ENCODE results near the gene ITPKA. TPM values are rescaled to one million over a fixed set of nuclear protein-coding genes. Genes with fewer than 3 reads are reported as not detected.

Gene ITPKA
- total RNA-seq, 1 donor from 2014 or later, result not detected

DNA sequence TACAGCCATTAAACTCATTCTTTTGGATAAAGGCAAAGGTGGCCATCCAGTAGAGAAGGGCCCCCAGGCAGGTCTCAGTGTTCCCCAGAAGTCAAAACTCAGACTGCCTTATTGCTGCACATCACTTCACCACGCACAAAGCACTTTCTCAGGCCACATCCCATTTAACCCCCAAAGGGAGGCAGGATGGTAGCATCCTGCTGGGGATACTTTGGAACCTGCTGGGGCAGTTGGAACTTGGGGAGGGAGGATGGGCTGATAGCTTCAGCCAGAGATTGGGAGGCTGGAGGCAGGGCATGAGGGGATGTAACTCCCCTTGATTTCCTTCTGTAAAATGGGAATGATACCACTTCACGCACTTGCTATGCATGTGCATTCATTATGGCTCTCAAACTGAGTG, 5.0 kb downstream of the ITPKA start:
- H3K4me3 ChIP-seq, result no peak overlapping the region
- H3F3A ChIP-seq (ENCODE audit: low read depth), result peaks cover 26% of the 10 kb centered on the region
- H3K4me1 ChIP-seq, result peaks cover 25% of the 10 kb centered on the region
- Mint-ChIP-seq H3K4me3 (peak overlapping the region; percentile 24), H3K27ac (no peak overlapping the region), H3K4me1 (peaks cover 13% of the 10 kb centered on the region), H3K9me3 (peaks cover 6% of the 10 kb centered on the region), H3K27me3 (ENCODE audit: insufficient read depth, low read depth) (peaks cover 74% of the 10 kb centered on the region), H3K36me3 (no peaks in the 10 kb centered on the region)
- H3K4me2 ChIP-seq, result no peak overlapping the region
- TF ChIP-seq EZH2phosphoT487 (IDR thresholded peaks at IDR 0.05) (no peak), EZH2 (IDR thresholded peaks at IDR 0.05) (no peak)
- TF ChIP-seq, protein P1, sequence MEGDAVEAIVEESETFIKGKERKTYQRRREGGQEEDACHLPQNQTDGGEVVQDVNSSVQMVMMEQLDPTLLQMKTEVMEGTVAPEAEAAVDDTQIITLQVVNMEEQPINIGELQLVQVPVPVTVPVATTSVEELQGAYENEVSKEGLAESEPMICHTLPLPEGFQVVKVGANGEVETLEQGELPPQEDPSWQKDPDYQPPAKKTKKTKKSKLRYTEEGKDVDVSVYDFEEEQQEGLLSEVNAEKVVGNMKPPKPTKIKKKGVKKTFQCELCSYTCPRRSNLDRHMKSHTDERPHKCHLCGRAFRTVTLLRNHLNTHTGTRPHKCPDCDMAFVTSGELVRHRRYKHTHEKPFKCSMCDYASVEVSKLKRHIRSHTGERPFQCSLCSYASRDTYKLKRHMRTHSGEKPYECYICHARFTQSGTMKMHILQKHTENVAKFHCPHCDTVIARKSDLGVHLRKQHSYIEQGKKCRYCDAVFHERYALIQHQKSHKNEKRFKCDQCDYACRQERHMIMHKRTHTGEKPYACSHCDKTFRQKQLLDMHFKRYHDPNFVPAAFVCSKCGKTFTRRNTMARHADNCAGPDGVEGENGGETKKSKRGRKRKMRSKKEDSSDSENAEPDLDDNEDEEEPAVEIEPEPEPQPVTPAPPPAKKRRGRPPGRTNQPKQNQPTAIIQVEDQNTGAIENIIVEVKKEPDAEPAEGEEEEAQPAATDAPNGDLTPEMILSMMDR (IDR thresholded peaks at IDR 0.05), result no peak
- H3K79me2 ChIP-seq (ENCODE audit: low read depth), result no peaks in the 10 kb centered on the region
- DNase-seq (ENCODE audit: low spot score), result no peak
- no peak overlapping the region for H3K27ac ChIP-seq
- H3K36me3 ChIP-seq, result no peaks in the 10 kb centered on the region
- H3K27me3 ChIP-seq, result peaks cover 100% of the 10 kb centered on the region
- H4K20me1 ChIP-seq (ENCODE audit: low read depth), result peaks cover 83% of the 10 kb centered on the region
- no peak overlapping the region for H2AFZ ChIP-seq (replicated peaks)
- no peak overlapping the region for H3K9ac ChIP-seq
- H3K9me3 ChIP-seq (ENCODE audit: low read depth), result no peaks in the 10 kb centered on the region

DNA sequence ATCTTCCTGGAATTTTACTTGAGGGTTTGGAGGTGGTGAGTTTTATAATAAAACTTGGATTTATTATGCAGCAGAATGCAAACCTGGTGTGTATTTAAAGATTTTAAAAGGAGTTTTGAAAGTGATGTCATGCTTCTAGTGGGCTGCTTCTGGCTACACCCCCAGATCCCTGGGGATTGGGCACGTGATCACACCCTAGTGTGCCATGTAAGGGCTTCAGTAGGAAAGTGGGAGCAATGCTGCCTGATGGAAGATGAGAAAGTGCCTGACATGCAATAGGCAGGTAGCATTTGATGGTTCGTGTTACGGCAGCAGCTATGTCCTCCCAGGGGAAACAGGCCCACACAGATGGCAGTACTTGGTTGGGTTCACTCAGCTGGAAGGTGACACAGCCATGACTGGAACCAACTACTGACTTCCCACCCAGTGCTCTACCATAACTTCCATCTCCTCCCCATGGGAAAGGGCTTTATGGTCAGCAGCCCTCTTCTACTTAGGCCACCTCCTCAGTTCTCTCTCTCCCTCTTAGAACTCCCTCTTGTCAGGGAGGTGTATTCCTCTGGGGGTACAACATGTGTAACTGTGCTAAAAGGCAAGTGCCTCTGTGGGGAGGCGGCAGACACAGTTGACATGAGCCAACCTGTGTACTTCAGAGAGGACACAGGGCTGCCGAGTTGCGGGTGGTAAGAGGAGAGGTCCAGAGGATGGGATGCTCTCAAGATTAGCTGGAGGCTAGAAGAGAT, 5.6 kb downstream of the ITPKA start:
- no peak for DNase-seq (ENCODE audit: low spot score)
- Histone ChIP-seq H3F3A (ENCODE audit: low read depth) (peaks cover 23% of the 10 kb centered on the region), H3K9ac (no peak overlapping the region), H3K36me3 (no peaks in the 10 kb centered on the region), H3K27me3 (peaks cover 100% of the 10 kb centered on the region), H3K4me3 (no peak overlapping the region), H3K79me2 (ENCODE audit: low read depth) (no peaks in the 10 kb centered on the region), H3K27ac (no peak overlapping the region), H2AFZ (replicated peaks) (no peak overlapping the region), H3K4me2 (no peak overlapping the region), H3K4me1 (peaks cover 25% of the 10 kb centered on the region), H3K9me3 (ENCODE audit: low read depth) (no peaks in the 10 kb centered on the region), H4K20me1 (ENCODE audit: low read depth) (peaks cover 84% of the 10 kb centered on the region)
- peaks cover 79% of the 10 kb centered on the region for H3K27me3 Mint-ChIP-seq (ENCODE audit: insufficient read depth, low read depth)
- no peaks in the 10 kb centered on the region for H3K36me3 Mint-ChIP-seq
- H3K4me1 Mint-ChIP-seq, result peaks cover 13% of the 10 kb centered on the region
- peak overlapping the region; percentile 50 for H3K4me3 Mint-ChIP-seq
- H3K27ac Mint-ChIP-seq, result no peak overlapping the region
- peaks cover 6% of the 10 kb centered on the region for H3K9me3 Mint-ChIP-seq
- TF ChIP-seq EZH2phosphoT487 (IDR thresholded peaks at IDR 0.05) (no peak), EZH2 (IDR thresholded peaks at IDR 0.05) (no peak)
- TF ChIP-seq, protein P1 (IDR thresholded peaks at IDR 0.05), result no peak

DNA sequence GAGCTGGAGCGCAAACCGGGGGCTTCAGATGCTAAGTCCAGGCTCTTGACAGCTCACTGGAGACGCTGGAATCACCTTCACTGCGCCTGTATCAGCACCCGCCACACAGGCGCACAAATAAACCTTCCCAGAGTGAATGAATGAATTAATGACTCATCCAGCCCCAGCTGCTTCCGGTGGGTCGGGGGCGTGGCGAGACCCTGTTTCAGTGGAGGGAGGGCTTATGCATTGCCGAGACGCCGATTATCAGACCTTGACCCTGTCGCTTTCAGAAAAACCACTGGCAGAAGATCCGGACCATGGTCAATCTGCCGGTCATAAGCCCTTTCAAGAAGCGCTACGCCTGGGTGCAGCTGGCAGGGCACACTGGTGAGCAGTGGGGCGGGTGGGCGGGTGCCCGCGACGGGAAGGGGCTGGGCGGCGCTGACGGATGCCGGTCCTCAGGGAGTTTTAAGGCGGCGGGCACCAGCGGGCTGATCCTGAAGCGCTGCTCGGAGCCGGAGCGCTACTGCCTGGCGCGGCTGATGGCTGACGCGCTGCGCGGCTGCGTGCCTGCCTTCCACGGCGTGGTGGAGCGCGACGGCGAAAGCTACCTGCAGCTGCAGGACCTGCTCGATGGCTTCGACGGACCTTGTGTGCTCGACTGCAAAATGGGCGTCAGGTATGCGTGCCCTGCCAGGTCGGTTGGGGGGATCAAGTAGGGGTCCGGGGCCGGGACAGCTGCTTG, 7.7 kb downstream of the ITPKA start:
- peaks cover 64% of the 10 kb centered on the region for H4K20me1 ChIP-seq (ENCODE audit: low read depth)
- no peak overlapping the region for H3K27ac ChIP-seq
- no peak overlapping the region for H2AFZ ChIP-seq (replicated peaks)
- TF ChIP-seq, protein P1 (IDR thresholded peaks at IDR 0.05), result no peak
- TF ChIP-seq EZH2phosphoT487 (IDR thresholded peaks at IDR 0.05), result peak; percentile 97
- no peaks in the 10 kb centered on the region for H3K36me3 Mint-ChIP-seq
- peak overlapping the region; percentile 81 for H3K4me3 Mint-ChIP-seq
- H3K4me2 ChIP-seq, result peak overlapping the region; percentile 69
- peak; percentile 65 for DNase-seq (ENCODE audit: low spot score)
- H3K27me3 Mint-ChIP-seq (ENCODE audit: insufficient read depth, low read depth), result peaks cover 86% of the 10 kb centered on the region
- H3K9me3 ChIP-seq (ENCODE audit: low read depth), result no peaks in the 10 kb centered on the region
- H3K9ac ChIP-seq, result no peak overlapping the region
- H3K79me2 ChIP-seq (ENCODE audit: low read depth), result no peaks in the 10 kb centered on the region
- peaks cover 8% of the 10 kb centered on the region for H3F3A ChIP-seq (ENCODE audit: low read depth)
- no peaks in the 10 kb centered on the region for H3K36me3 ChIP-seq
- peaks cover 100% of the 10 kb centered on the region for H3K27me3 ChIP-seq
- peaks cover 6% of the 10 kb centered on the region for H3K9me3 Mint-ChIP-seq
- peak overlapping the region; percentile 29 for H3K4me3 ChIP-seq
- H3K27ac Mint-ChIP-seq, result no peak overlapping the region
- H3K4me1 ChIP-seq, result peaks cover 21% of the 10 kb centered on the region
- peaks cover 12% of the 10 kb centered on the region for H3K4me1 Mint-ChIP-seq

Data from neural progenitor cell (in vitro differentiated cells).